ENCODE measurements around the gene VIPAS39.

The VIPAS39 gene

DNA sequence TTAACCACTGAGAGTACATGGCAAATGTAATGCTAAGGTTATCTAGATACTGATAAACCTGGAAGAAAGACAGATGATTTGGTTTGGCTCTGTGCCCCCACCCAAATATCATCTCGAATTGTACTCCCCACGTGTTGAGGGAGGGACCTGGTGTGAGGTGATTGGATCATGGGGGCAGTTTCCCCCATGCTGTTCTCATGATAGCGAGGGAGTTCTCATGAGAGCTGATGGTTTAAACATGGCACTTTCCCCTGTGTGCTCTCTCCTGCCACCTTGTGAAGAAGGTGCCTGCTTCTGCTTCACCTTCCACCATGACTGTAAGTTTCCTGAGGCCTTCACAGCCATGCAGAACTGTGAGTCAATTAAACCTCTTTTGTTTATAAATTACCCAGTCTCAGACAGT lies 48.3 kb downstream of the VIPAS39 start:
- peak; percentile 16 to 43 for DNase-seq (ENCODE audit: low read depth in 2 of 2)
- TF ChIP-seq, protein P1, sequence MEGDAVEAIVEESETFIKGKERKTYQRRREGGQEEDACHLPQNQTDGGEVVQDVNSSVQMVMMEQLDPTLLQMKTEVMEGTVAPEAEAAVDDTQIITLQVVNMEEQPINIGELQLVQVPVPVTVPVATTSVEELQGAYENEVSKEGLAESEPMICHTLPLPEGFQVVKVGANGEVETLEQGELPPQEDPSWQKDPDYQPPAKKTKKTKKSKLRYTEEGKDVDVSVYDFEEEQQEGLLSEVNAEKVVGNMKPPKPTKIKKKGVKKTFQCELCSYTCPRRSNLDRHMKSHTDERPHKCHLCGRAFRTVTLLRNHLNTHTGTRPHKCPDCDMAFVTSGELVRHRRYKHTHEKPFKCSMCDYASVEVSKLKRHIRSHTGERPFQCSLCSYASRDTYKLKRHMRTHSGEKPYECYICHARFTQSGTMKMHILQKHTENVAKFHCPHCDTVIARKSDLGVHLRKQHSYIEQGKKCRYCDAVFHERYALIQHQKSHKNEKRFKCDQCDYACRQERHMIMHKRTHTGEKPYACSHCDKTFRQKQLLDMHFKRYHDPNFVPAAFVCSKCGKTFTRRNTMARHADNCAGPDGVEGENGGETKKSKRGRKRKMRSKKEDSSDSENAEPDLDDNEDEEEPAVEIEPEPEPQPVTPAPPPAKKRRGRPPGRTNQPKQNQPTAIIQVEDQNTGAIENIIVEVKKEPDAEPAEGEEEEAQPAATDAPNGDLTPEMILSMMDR (IDR thresholded peaks at IDR 0.05; ENCODE audit: low read depth, low read length): peak; percentile 20
- H3K4me3 ChIP-seq (replicated peaks in 1 of 2; ENCODE audit: low read depth in 2 of 2, low read length in 2 of 2): no peak overlapping the region

DNA sequence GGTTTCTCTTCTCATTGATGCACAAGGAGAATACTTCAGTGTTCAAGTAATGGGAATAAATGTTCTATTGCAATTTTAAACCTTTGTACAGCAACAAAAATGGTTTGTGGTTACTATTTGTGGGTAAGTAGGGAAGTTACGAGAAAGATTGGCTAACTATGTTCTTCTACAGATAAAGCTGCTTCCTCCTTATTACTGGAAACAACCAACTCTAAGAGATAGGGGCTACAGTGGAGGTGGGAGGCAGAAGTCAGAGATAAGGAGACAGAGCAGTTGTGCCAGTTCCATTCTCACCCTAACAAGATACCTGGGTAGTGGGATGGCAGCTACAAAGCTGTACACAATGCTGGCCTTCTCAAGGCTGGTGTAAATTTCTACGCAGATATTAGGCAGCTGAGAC lies 50.2 kb downstream of the VIPAS39 start:
- no peak overlapping the region for H3K4me3 ChIP-seq (replicated peaks in 1 of 2; ENCODE audit: low read depth in 2 of 2, low read length in 2 of 2)
- TF ChIP-seq, protein P1 (IDR thresholded peaks at IDR 0.05; ENCODE audit: low read depth, low read length): no peak
- DNase-seq (ENCODE audit: low read depth in 2 of 2): peak; percentile 2 to 64

DNA sequence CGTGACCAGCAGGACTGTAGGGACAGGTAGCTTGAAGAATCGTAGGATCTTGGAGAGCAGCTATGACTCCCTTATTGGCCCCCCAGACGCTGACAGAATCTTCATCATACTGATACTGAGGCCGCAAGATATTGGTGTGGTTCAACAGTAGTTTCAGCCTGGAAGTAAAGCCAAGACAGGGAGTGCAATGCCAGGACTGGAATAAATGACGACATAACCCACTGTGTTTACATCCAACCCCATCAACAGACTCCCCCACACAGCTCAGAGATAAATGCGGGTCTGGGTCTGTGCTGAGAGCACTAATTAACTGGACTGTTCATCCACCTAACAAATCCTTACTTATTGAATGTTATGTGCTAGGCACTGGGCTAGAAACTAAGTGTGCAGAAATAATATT lies 50.7 kb downstream of the VIPAS39 start:
- TF ChIP-seq, protein P1 (IDR thresholded peaks at IDR 0.05; ENCODE audit: low read depth, low read length): no peak
- H3K4me3 ChIP-seq (replicated peaks in 1 of 2; ENCODE audit: low read depth in 2 of 2, low read length in 2 of 2): no peak overlapping the region
- peak; percentile 15 to 88 for DNase-seq (ENCODE audit: low read depth in 2 of 2)

DNA sequence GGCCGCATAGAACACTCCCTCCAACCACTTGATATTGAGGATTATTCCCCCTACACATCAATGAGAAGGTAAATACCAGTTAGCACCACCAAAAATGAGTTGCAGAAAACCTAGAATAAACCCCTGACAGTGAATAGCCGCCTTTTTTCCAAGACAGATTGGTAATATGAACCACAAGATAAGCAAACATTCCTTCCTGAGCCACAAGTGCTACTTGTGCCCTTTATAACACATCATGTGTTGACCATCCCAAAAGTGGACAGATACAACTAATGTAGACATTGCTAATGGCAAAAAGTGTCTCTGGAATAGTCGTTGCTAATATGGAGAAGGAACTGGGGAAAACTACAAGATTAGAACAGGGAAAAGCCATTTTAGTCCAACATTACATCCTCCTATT lies 51.3 kb downstream of the VIPAS39 start:
- DNase-seq (ENCODE audit: low read depth in 2 of 2): peak in 1 of 2 donors; percentile 34
- TF ChIP-seq, protein P1 (IDR thresholded peaks at IDR 0.05; ENCODE audit: low read depth, low read length): no peak
- no peak overlapping the region for H3K4me3 ChIP-seq (replicated peaks in 1 of 2; ENCODE audit: low read depth in 2 of 2, low read length in 2 of 2)

DNA sequence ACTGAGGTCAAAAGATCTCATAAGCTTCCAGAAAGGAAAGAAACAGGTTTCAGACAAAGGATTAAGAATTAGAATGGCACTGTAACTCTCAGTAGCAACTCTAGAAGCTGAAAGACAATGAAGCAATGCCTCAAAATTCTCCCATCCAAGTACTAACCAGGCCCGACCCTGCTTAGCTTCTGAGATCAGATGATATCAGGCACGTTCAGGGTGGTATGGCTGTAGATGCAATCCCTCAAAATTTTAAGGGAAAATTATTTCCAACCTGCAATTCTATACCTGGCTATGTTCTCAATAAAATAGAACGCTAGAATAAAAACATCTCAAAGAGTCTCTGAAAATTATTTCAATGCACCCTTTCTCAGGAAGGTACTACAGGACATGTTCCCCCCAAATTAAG lies 53.6 kb downstream of the VIPAS39 start:
- DNase-seq (ENCODE audit: low read depth in 2 of 2): no peak
- TF ChIP-seq, protein P1 (IDR thresholded peaks at IDR 0.05; ENCODE audit: low read depth, low read length): no peak
- H3K4me3 ChIP-seq (replicated peaks in 1 of 2; ENCODE audit: low read depth in 2 of 2, low read length in 2 of 2): no peak overlapping the region

DNA sequence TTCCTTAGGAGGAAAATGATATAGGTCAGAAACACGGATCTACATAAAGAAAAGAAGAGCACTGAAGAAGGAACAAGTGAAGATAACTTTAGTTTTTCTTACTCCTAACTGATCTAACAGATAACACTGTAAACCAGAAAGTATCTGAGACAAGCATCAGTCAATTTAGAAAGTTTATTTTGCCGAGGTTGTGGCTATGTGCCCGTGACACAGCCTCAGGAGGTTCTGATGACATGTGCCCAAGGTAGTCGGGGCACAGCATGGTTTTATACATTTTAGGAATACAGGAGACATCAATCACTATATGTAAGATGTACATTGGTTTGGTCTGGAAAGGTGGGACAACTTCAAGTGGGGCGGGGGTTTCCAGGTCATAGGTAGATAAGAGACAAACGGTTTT lies 57.2 kb downstream of the VIPAS39 start:
- TF ChIP-seq, protein P1 (IDR thresholded peaks at IDR 0.05; ENCODE audit: low read depth, low read length): no peak
- no peak for DNase-seq (ENCODE audit: low read depth in 2 of 2)
- no peak overlapping the region for H3K4me3 ChIP-seq (replicated peaks in 1 of 2; ENCODE audit: low read depth in 2 of 2, low read length in 2 of 2)

DNA sequence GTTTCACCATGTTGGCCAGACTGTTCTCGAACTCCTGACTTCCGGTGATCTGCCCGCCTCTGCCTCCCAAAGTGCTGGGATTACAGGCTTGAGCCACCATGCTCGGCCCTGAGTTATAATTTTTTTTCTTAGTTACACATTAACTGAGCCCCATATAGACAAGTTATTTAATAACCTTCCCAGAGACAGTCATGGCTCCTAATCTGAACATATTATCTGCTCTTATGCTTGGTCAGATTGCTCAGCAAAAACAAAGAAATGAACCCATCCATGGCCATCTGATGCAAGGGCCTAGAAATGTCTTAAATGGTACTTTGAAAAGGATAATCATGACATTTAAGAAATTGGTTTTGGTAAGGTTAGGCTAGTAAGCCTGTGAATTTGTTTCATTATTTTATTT lies 67.2 kb downstream of the VIPAS39 start:
- DNase-seq (ENCODE audit: low read depth in 2 of 2): no peak
- TF ChIP-seq, protein P1 (IDR thresholded peaks at IDR 0.05; ENCODE audit: low read depth, low read length): no peak
- no peak overlapping the region for H3K4me3 ChIP-seq (replicated peaks in 1 of 2; ENCODE audit: low read depth in 2 of 2, low read length in 2 of 2)

Data from cardiac fibroblast (primary cell).